ENCODE results near the gene B3GNT5. TPM values are rescaled to one million over a fixed set of nuclear protein-coding genes. Genes with fewer than 3 reads are reported as not detected.
A peak's percentile ranks its signal among the peaks of the same experiment; 100 is the strongest.

Gene B3GNT5
- total and polyA plus RNA-seq, 5 donors from 2014 or later, result 0.23 to 2.2 (median 0.38) TPM

DNA sequence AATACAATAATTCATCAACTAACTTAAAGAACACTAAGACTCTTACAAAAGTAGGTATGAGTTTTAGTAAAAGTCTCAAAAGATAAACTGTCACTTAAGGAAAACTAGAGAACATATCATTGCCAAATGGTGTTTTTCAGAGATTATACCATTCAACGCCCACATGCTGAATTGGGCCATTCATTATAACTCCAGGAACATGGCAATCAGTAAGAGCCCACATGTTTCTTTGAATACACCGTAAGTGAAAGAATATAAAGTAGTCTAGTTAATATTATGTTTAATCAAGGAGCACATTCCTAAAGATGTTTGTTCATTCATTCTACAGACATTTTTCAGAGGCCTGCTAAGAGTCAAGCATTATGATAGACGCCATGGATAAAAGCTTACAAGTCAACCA lies 22.9 kb downstream of the B3GNT5 start:
- Histone ChIP-seq H3K9me3 (ENCODE audit: control insufficient read depth in 2 of 2, low read length in 2 of 2) (no peaks in the 10 kb centered on the region), H3K4me3 (ENCODE audit: low read depth, low read length) (no peak overlapping the region), H3K27me3 (ENCODE audit: control insufficient read depth, insufficient read depth, low read length) (no peaks in the 10 kb centered on the region), H3K36me3 (ENCODE audit: control insufficient read depth, insufficient read depth, low read length) (no peaks in the 10 kb centered on the region), H3K27ac (ENCODE audit: insufficient read depth, low read length, poor library complexity, severe bottlenecking) (no peak overlapping the region), H3K4me1 (ENCODE audit: control insufficient read depth, insufficient read depth, low read length, poor library complexity, severe bottlenecking) (no peaks in the 10 kb centered on the region)
- DNase-seq (no peak), ATAC-seq (ENCODE audit: low read depth in 2 of 2) (no peak)
- H3K27ac Mint-ChIP-seq, result no peak overlapping the region
- H3K4me1 Mint-ChIP-seq, result peaks cover 0 to 5% (median 2%) of the 10 kb centered on the region in 4 donors
- no peaks in the 10 kb centered on the region for H3K27me3 Mint-ChIP-seq
- no peaks in the 10 kb centered on the region for H3K36me3 Mint-ChIP-seq
- no peak overlapping the region for H3K4me3 Mint-ChIP-seq
- H3K9me3 Mint-ChIP-seq, result no peaks in the 10 kb centered on the region

DNA sequence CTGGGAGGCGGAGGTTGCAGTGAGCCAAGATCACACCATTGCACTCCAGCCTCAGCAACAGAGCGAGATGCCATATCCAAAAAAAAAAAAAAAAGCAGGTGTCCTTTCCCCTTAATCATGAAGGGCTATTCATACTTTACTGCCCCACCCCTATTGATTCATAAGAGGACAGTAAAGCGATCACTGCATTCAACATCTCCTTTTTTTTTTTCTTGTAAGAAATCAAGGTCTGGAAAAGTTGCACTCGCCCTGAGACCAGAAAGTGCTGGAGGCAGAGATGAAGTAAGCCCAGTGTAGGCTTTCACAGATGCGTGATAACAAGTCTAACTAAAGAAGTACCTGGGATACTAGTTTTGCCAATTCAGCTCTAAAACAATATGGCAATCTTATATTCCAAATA lies 24.2 kb downstream of the B3GNT5 start:
- ATAC-seq (ENCODE audit: low read depth in 2 of 2) (no peak), DNase-seq (no peak)
- H3K9me3 ChIP-seq (ENCODE audit: control insufficient read depth in 2 of 2, low read length in 2 of 2), result no peaks in the 10 kb centered on the region
- H3K4me1 ChIP-seq (ENCODE audit: control insufficient read depth, insufficient read depth, low read length, poor library complexity, severe bottlenecking), result no peaks in the 10 kb centered on the region
- Mint-ChIP-seq H3K4me3 (peak overlapping the region in 1 of 4 donors; percentile 54), H3K27me3 (no peaks in the 10 kb centered on the region), H3K27ac (no peak overlapping the region), H3K36me3 (no peaks in the 10 kb centered on the region), H3K9me3 (no peaks in the 10 kb centered on the region), H3K4me1 (peaks cover 0 to 5% (median 2%) of the 10 kb centered on the region in 4 donors)
- H3K27ac ChIP-seq (ENCODE audit: insufficient read depth, low read length, poor library complexity, severe bottlenecking), result no peak overlapping the region
- H3K4me3 ChIP-seq (ENCODE audit: low read depth, low read length), result no peak overlapping the region
- no peaks in the 10 kb centered on the region for H3K27me3 ChIP-seq (ENCODE audit: control insufficient read depth, insufficient read depth, low read length)
- no peaks in the 10 kb centered on the region for H3K36me3 ChIP-seq (ENCODE audit: control insufficient read depth, insufficient read depth, low read length)

DNA sequence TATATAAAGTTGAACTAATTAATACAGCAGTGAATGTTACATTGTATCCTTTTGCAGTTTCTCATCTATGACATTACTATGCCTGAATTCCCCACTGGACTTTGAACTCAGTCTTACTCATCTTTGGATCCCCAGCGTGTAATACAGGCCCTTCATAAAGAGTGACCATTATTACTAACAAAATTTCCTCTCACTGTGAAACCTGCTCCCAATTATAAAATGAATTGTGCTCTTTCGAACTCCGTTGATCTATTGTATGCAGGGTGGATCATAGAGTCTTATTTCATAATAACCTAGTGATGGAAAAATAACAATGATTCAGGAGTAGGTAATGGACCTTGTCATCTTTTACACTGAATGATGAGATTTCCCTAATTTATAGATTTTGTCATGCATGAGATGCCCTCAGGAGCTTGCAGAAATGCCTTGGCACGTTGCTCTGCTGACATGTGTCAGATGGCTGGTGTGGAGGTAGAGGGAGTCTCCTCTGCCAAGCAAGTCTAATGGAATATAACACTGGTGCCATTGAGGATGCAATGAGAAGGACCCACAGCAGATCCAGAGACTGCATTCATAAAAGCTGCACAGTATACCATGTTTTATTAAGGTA lies 25.5 kb downstream of the B3GNT5 start:
- no peaks in the 10 kb centered on the region for H3K36me3 Mint-ChIP-seq
- no peaks in the 10 kb centered on the region for H3K9me3 Mint-ChIP-seq

DNA sequence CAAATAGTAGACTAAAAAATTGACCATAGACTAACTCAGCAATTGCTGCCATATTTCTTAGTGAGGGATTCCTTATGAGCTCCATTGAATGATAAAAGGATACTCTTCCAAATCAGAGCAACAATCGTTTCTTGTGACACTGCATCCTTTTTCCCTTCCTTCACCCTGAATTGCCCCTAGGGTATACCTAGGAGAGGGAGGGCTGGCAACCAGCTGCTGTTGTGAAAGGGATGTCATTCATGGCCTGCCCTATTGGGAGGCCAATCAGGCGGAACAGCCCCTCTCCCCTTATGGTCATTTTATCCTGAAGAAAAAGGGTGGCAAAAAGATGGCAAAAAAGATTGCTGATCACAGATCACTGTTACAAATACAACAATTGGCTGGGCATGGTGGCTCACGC lies 26.3 kb downstream of the B3GNT5 start:
- ATAC-seq (ENCODE audit: low read depth in 2 of 2), result no peak
- Mint-ChIP-seq H3K4me1 (peaks cover 0 to 10% (median 4%) of the 10 kb centered on the region in 4 donors), H3K27ac (no peak overlapping the region), H3K4me3 (no peak overlapping the region), H3K36me3 (no peaks in the 10 kb centered on the region), H3K27me3 (no peaks in the 10 kb centered on the region), H3K9me3 (no peaks in the 10 kb centered on the region)
- no peak for DNase-seq
- Histone ChIP-seq H3K9me3 (ENCODE audit: control insufficient read depth in 2 of 2, low read length in 2 of 2) (no peaks in the 10 kb centered on the region), H3K36me3 (ENCODE audit: control insufficient read depth, insufficient read depth, low read length) (no peaks in the 10 kb centered on the region), H3K27ac (ENCODE audit: insufficient read depth, low read length, poor library complexity, severe bottlenecking) (no peak overlapping the region), H3K4me3 (ENCODE audit: low read depth, low read length) (no peak overlapping the region), H3K4me1 (ENCODE audit: control insufficient read depth, insufficient read depth, low read length, poor library complexity, severe bottlenecking) (no peaks in the 10 kb centered on the region), H3K27me3 (ENCODE audit: control insufficient read depth, insufficient read depth, low read length) (no peaks in the 10 kb centered on the region)

More for the DNA sequence above, 25.5 kb downstream of the B3GNT5 start:
- no peak overlapping the region for H3K4me3 Mint-ChIP-seq
- no peaks in the 10 kb centered on the region for H3K27me3 Mint-ChIP-seq
- Histone ChIP-seq H3K4me3 (ENCODE audit: low read depth, low read length) (no peak overlapping the region), H3K36me3 (ENCODE audit: control insufficient read depth, insufficient read depth, low read length) (no peaks in the 10 kb centered on the region), H3K9me3 (ENCODE audit: control insufficient read depth in 2 of 2, low read length in 2 of 2) (no peaks in the 10 kb centered on the region), H3K27me3 (ENCODE audit: control insufficient read depth, insufficient read depth, low read length) (no peaks in the 10 kb centered on the region), H3K27ac (ENCODE audit: insufficient read depth, low read length, poor library complexity, severe bottlenecking) (no peak overlapping the region), H3K4me1 (ENCODE audit: control insufficient read depth, insufficient read depth, low read length, poor library complexity, severe bottlenecking) (no peaks in the 10 kb centered on the region)
- peaks cover 0 to 5% (median 2%) of the 10 kb centered on the region in 4 donors for H3K4me1 Mint-ChIP-seq
- no peak overlapping the region for H3K27ac Mint-ChIP-seq
- DNase-seq, result no peak
- ATAC-seq (ENCODE audit: low read depth in 2 of 2), result no peak

DNA sequence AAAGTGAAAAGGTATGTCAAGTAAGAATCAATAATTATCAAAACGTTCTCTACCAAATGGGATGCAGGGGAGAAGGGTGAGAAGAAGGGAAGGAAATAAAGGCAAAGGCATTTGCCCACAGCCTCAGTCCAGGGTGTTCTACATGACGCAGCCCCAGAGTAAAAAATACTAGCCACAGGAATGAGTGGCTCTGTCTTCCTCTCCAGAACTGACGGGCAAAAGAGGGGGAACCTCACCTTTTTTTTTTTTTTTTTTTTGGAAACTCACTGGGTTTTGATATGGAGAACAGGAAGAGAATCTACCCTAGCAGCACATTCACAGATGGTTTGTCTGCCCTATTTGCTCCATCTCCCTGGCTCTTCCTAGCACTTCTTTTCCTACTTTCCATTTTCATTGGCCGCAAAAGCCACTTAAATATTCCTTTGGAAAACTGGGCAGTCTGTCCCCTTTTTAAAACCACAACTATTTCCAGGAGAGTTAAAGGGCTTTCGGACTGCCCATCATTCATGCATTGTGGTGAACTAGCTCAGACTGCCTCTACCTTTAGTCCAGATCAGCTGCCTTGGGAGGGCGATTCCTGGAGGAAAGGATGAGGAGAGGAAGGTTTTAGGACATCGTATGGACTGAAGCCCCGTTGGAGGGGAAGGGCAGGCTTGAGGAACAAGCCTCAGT lies 28.2 kb downstream of the B3GNT5 start:
- H3K36me3 ChIP-seq (ENCODE audit: control insufficient read depth, insufficient read depth, low read length), result no peaks in the 10 kb centered on the region
- H3K4me1 ChIP-seq (ENCODE audit: control insufficient read depth, insufficient read depth, low read length, poor library complexity, severe bottlenecking), result peaks cover 9% of the 10 kb centered on the region
- H3K27me3 Mint-ChIP-seq, result no peaks in the 10 kb centered on the region
- no peaks in the 10 kb centered on the region for H3K9me3 ChIP-seq (ENCODE audit: control insufficient read depth in 2 of 2, low read length in 2 of 2)
- H3K27me3 ChIP-seq (ENCODE audit: control insufficient read depth, insufficient read depth, low read length), result no peaks in the 10 kb centered on the region
- no peaks in the 10 kb centered on the region for H3K9me3 Mint-ChIP-seq
- H3K4me1 Mint-ChIP-seq, result peaks cover 12 to 19% (median 13%) of the 10 kb centered on the region in 4 donors
- H3K36me3 Mint-ChIP-seq, result no peaks in the 10 kb centered on the region
- no peak overlapping the region for H3K4me3 Mint-ChIP-seq
- ATAC-seq (ENCODE audit: low read depth in 2 of 2) (no peak), DNase-seq (no peak)
- H3K27ac ChIP-seq (ENCODE audit: insufficient read depth, low read length, poor library complexity, severe bottlenecking), result no peak overlapping the region
- no peak overlapping the region for H3K27ac Mint-ChIP-seq
- no peak overlapping the region for H3K4me3 ChIP-seq (ENCODE audit: low read depth, low read length)

DNA sequence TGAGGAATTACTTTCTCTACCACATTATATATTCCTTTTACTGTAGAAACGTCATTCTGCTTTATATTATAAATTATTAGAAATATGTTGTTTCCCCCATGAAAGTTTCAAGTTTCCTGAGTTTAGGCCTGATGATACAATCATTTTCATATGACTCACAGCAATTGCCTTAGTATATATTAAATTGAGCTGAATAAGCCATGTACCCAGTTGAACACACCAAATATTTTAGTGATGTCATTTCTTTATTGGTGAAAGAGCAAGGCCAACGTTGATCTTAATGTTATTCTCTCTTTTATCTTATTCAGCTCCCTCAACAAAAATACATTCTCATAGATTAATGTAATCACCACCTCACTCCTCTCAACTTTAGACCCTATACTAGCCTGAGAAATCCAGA lies 30.8 kb downstream of the B3GNT5 start:
- Histone ChIP-seq H3K4me3 (ENCODE audit: low read depth, low read length) (no peak overlapping the region), H3K27me3 (ENCODE audit: control insufficient read depth, insufficient read depth, low read length) (no peaks in the 10 kb centered on the region), H3K36me3 (ENCODE audit: control insufficient read depth, insufficient read depth, low read length) (no peaks in the 10 kb centered on the region), H3K4me1 (ENCODE audit: control insufficient read depth, insufficient read depth, low read length, poor library complexity, severe bottlenecking) (peaks cover 9% of the 10 kb centered on the region), H3K27ac (ENCODE audit: insufficient read depth, low read length, poor library complexity, severe bottlenecking) (no peak overlapping the region), H3K9me3 (ENCODE audit: control insufficient read depth in 2 of 2, low read length in 2 of 2) (no peaks in the 10 kb centered on the region)
- DNase-seq (no peak), ATAC-seq (ENCODE audit: low read depth in 2 of 2) (no peak)
- Mint-ChIP-seq H3K9me3 (no peaks in the 10 kb centered on the region), H3K36me3 (no peaks in the 10 kb centered on the region), H3K4me1 (peaks cover 14 to 31% (median 24%) of the 10 kb centered on the region in 4 donors), H3K27me3 (no peaks in the 10 kb centered on the region), H3K27ac (peak overlapping the region in 1 of 3 donors; percentile 96), H3K4me3 (no peak overlapping the region)

DNA sequence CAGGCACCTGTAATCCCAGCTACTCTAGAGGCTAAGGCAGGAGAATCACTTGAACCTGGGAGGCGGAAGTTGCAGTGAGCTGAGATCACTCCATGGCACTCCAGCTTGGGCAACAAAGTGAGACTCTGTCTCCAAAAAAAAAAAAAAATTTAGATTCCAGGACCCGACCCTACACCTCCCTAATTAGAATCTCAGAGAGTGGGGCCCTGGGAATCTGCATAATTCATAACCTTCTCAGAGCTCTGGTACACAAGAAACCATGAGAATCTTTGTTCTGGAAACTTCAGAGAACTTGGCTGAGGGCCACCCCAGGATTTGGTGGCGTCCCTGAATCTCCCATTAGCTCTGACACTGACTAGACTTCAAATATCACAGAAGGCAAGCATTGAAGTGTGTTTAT lies 31.5 kb downstream of the B3GNT5 start:
- Histone ChIP-seq H3K27ac (ENCODE audit: insufficient read depth, low read length, poor library complexity, severe bottlenecking) (peak overlapping the region; percentile 90), H3K36me3 (ENCODE audit: control insufficient read depth, insufficient read depth, low read length) (no peaks in the 10 kb centered on the region), H3K27me3 (ENCODE audit: control insufficient read depth, insufficient read depth, low read length) (no peaks in the 10 kb centered on the region), H3K4me1 (ENCODE audit: control insufficient read depth, insufficient read depth, low read length, poor library complexity, severe bottlenecking) (peaks cover 9% of the 10 kb centered on the region), H3K4me3 (ENCODE audit: low read depth, low read length) (no peak overlapping the region), H3K9me3 (ENCODE audit: control insufficient read depth in 2 of 2, low read length in 2 of 2) (no peaks in the 10 kb centered on the region)
- Mint-ChIP-seq H3K4me3 (no peak overlapping the region), H3K4me1 (peaks cover 14 to 31% (median 24%) of the 10 kb centered on the region in 4 donors), H3K9me3 (no peaks in the 10 kb centered on the region), H3K36me3 (no peaks in the 10 kb centered on the region), H3K27ac (peak overlapping the region in 2 of 3 donors; percentile 91 to 96), H3K27me3 (no peaks in the 10 kb centered on the region)
- ATAC-seq (ENCODE audit: low read depth in 2 of 2) (no peak), DNase-seq (no peak)

DNA sequence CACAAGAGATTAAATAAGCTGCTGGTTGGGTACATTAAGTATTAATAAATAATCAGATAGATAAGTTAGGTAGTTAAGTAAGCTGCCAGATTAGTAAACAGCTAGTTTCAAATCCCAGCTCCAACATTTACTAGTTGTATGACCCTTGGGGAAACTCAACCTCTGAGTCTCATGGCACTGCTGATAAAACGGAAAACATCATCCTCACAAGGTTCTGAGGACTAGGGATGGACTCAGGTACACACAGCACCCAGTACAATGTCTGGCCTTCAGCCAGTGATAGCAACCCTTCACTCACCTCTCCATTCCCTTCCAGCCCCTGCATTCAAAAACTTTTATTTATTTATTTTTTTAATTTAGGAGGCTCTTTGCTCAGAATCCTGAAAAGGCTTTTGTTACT lies 32.3 kb downstream of the B3GNT5 start:
- Mint-ChIP-seq H3K4me3 (peak overlapping the region; percentile 0 to 74 (median 64)), H3K36me3 (no peaks in the 10 kb centered on the region), H3K9me3 (no peaks in the 10 kb centered on the region), H3K4me1 (peaks cover 14 to 31% (median 24%) of the 10 kb centered on the region in 4 donors), H3K27me3 (no peaks in the 10 kb centered on the region), H3K27ac (peak overlapping the region; percentile 32 to 96 (median 91))
- Histone ChIP-seq H3K27me3 (ENCODE audit: control insufficient read depth, insufficient read depth, low read length) (no peaks in the 10 kb centered on the region), H3K9me3 (ENCODE audit: control insufficient read depth in 2 of 2, low read length in 2 of 2) (no peaks in the 10 kb centered on the region), H3K36me3 (ENCODE audit: control insufficient read depth, insufficient read depth, low read length) (no peaks in the 10 kb centered on the region), H3K27ac (ENCODE audit: insufficient read depth, low read length, poor library complexity, severe bottlenecking) (peak overlapping the region; percentile 90), H3K4me1 (ENCODE audit: control insufficient read depth, insufficient read depth, low read length, poor library complexity, severe bottlenecking) (peaks cover 9% of the 10 kb centered on the region), H3K4me3 (ENCODE audit: low read depth, low read length) (peak overlapping the region; percentile 33)
- ATAC-seq (ENCODE audit: low read depth in 2 of 2) (no peak), DNase-seq (no peak)
